Measurements from ENCODE around the gene GJB5. TPM values are rescaled to one million over a fixed set of nuclear protein-coding genes. Genes with fewer than 3 reads are reported as not detected.
A peak's percentile ranks its signal among the peaks of the same experiment; 100 is the strongest.

GJB5 gene
- not detected in 2 replicates for total RNA-seq (2022)
- Bru-seq, nascent RNA = not detected
- BruChase-seq, experiment 1, labeled RNA remaining after a 2-hour chase = not detected
- BruChase-seq, experiment 2, labeled RNA remaining after a 6-hour chase = not detected
- long read RNA-seq = 0 reads

GRCh38 chr1:34754964-34755637, at the start of gene GJB5:
Gene GJB5, plus strand, starts transcription at chr1:34755047. Its CDS starts 2,284 bp downstream, at chr1:34757331.
- H3K9me3 Mint-ChIP-seq (ENCODE audit: unreplicated experiment) = no peaks in the 10 kb centered on the region
- Histone ChIP-seq H3K4me3 (ENCODE audit: low read depth, low read length) (no peak within 1 kb of the TSS), H3K9me3 (no peaks in the 10 kb centered on the region), H3K27me3 (replicated peaks; ENCODE audit: control insufficient read depth, insufficient read depth, low read length) (no peaks in the 10 kb centered on the region), H3K4me1 (no peaks in the 10 kb centered on the region), H3K36me3 (ENCODE audit: control insufficient read depth, insufficient read depth, low read length) (no peaks in the 10 kb centered on the region)
- H3K4me1 Mint-ChIP-seq (ENCODE audit: low read depth, unreplicated experiment) = no peaks in the 10 kb centered on the region
- no peak within 1 kb of the TSS for H3K4me3 Mint-ChIP-seq (ENCODE audit: unreplicated experiment)
- peak in 1 of 2 experiments; percentile 49 for DNase-seq
- no peaks in the 10 kb centered on the region for H3K27me3 Mint-ChIP-seq (ENCODE audit: insufficient read depth, unreplicated experiment)
- no peak within 1 kb of the TSS for H3K27ac Mint-ChIP-seq (ENCODE audit: unreplicated experiment)
- ChIA-PET POLR2A (no interaction called here), CTCF (interaction anchor here (0.9 kb wide), 1 partner anchor 12 kb away, joined by 3 read pairs; no protein-coding TSS in a partner anchor)
- no peaks in the 10 kb centered on the region for H3K36me3 Mint-ChIP-seq (ENCODE audit: insufficient read depth, unreplicated experiment)
- BruUV-seq (replicated peaks) = no TSS peak
- intact Hi-C loops (cut with micrococcal nuclease; ENCODE audit: unreplicated experiment) = no loop called here
- TF ChIP-seq, protein P1, sequence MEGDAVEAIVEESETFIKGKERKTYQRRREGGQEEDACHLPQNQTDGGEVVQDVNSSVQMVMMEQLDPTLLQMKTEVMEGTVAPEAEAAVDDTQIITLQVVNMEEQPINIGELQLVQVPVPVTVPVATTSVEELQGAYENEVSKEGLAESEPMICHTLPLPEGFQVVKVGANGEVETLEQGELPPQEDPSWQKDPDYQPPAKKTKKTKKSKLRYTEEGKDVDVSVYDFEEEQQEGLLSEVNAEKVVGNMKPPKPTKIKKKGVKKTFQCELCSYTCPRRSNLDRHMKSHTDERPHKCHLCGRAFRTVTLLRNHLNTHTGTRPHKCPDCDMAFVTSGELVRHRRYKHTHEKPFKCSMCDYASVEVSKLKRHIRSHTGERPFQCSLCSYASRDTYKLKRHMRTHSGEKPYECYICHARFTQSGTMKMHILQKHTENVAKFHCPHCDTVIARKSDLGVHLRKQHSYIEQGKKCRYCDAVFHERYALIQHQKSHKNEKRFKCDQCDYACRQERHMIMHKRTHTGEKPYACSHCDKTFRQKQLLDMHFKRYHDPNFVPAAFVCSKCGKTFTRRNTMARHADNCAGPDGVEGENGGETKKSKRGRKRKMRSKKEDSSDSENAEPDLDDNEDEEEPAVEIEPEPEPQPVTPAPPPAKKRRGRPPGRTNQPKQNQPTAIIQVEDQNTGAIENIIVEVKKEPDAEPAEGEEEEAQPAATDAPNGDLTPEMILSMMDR (IDR thresholded peaks at IDR 0.05; ENCODE audit: insufficient read depth in 1 of 2, low read depth in 1 of 2, low read length in 1 of 2, severe bottlenecking in 1 of 2, unreplicated experiment in 1 of 2) = no peak

- POLR2A ChIA-PET = no interaction called here
- H3K4me3 ChIP-seq (ENCODE audit: low read depth, low read length) = no peak overlapping the region
- BruUV-seq (replicated peaks) = no TSS peak
- no peaks in the 10 kb centered on the region for H3K4me1 Mint-ChIP-seq (ENCODE audit: low read depth, unreplicated experiment)
- H3K4me1 ChIP-seq = no peaks in the 10 kb centered on the region
- no peaks in the 10 kb centered on the region for H3K27me3 ChIP-seq (replicated peaks; ENCODE audit: control insufficient read depth, insufficient read depth, low read length)
- DNase-seq = no peak
- CTCF ChIA-PET = no interaction called here
- no peaks in the 10 kb centered on the region for H3K9me3 Mint-ChIP-seq (ENCODE audit: unreplicated experiment)
- H3K36me3 Mint-ChIP-seq (ENCODE audit: insufficient read depth, unreplicated experiment) = no peaks in the 10 kb centered on the region
- H3K36me3 ChIP-seq (ENCODE audit: control insufficient read depth, insufficient read depth, low read length) = no peaks in the 10 kb centered on the region
- no peaks in the 10 kb centered on the region for H3K9me3 ChIP-seq
- H3K27ac Mint-ChIP-seq (ENCODE audit: unreplicated experiment) = no peak overlapping the region
- H3K4me3 Mint-ChIP-seq (ENCODE audit: unreplicated experiment) = no peak overlapping the region
- intact Hi-C loops (cut with micrococcal nuclease; ENCODE audit: unreplicated experiment) = no loop called here
- TF ChIP-seq, protein P1 (IDR thresholded peaks at IDR 0.05; ENCODE audit: insufficient read depth in 1 of 2, low read depth in 1 of 2, low read length in 1 of 2, severe bottlenecking in 1 of 2, unreplicated experiment in 1 of 2) = no peak
- peaks cover 13% of the 10 kb centered on the region for H3K27me3 Mint-ChIP-seq (ENCODE audit: insufficient read depth, unreplicated experiment)
Measured at GRCh38 chr1:34705077-34705476, 49.8 kb upstream of the GJB5 start.

DNA sequence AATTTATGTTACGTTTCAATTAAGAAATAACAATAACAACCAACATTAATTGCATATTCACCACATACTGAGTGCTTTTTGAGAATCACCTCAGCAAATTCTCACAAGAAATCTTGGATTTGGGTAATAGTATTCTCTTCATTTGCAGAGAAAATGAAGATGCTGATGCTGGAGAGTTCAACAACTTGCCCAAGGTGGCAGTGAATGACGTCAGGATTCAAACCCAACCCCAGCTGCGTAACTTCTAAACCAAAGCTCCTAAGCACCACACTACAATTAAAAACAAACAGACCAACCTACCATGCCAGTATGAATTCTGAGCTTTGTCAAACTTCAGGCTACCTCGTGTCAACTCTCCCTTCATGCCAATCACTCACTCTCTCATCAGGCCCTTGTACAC, 46.7 kb upstream of the GJB5 start:
- H3K4me3 ChIP-seq (ENCODE audit: low read depth, low read length) = no peak overlapping the region
- DNase-seq = no peak
- H3K27me3 Mint-ChIP-seq (ENCODE audit: insufficient read depth, unreplicated experiment) = peaks cover 13% of the 10 kb centered on the region
- no peaks in the 10 kb centered on the region for H3K36me3 ChIP-seq (ENCODE audit: control insufficient read depth, insufficient read depth, low read length)
- BruUV-seq (replicated peaks) = no TSS peak
- no peaks in the 10 kb centered on the region for H3K4me1 ChIP-seq
- ChIA-PET CTCF (no interaction called here), POLR2A (no interaction called here)
- no peak overlapping the region for H3K27ac Mint-ChIP-seq (ENCODE audit: unreplicated experiment)
- H3K4me1 Mint-ChIP-seq (ENCODE audit: low read depth, unreplicated experiment) = no peaks in the 10 kb centered on the region
- H3K27me3 ChIP-seq (replicated peaks; ENCODE audit: control insufficient read depth, insufficient read depth, low read length) = no peaks in the 10 kb centered on the region
- intact Hi-C loops (cut with micrococcal nuclease; ENCODE audit: unreplicated experiment) = no loop called here
- TF ChIP-seq, protein P1 (IDR thresholded peaks at IDR 0.05; ENCODE audit: insufficient read depth in 1 of 2, low read depth in 1 of 2, low read length in 1 of 2, severe bottlenecking in 1 of 2, unreplicated experiment in 1 of 2) = no peak
- H3K9me3 ChIP-seq = no peaks in the 10 kb centered on the region
- no peak overlapping the region for H3K4me3 Mint-ChIP-seq (ENCODE audit: unreplicated experiment)
- no peaks in the 10 kb centered on the region for H3K36me3 Mint-ChIP-seq (ENCODE audit: insufficient read depth, unreplicated experiment)
- no peaks in the 10 kb centered on the region for H3K9me3 Mint-ChIP-seq (ENCODE audit: unreplicated experiment)

All from Caco-2 (cell line).